ENCODE measurements around the gene RXRG.

DNA sequence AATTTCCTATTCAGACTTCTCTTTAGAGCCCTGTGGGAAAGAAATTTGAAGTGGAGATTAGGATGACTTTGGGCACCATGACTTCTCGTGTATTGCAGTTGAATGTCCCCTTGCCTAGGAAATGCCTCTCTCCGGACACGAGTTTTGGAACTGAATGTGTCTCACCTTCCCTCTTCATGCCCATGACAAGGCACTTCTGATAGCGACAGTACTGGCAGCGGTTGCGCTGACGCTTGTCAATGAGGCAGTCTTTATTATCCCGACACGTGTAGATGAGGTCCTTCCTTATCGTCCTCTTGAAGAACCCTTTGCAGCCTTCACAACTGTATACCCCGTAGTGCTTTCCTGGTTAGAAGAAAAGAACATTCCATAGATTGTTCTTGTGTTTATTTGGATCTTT, 28.1 kb downstream of the RXRG start:
- TF ChIP-seq CTCF (IDR thresholded peaks at IDR 0.05; ENCODE audit: low read depth, low read length) (no peak), EZH2phosphoT487 (IDR thresholded peaks at IDR 0.05; ENCODE audit: low read depth) (no peak)
